ENCODE measurements around the gene SLC1A5.
"Not testable (repeated sequence)": the region's sequence is repeated elsewhere in the genome, so short reads cannot be mapped to it uniquely, and the experiment has no call there.

Gene SLC1A5

GRCh38 chr19:46788262-46788967 lies at the start of gene SLC1A5:
TSS of gene SLC1A5 (minus strand) at chr19:46788594. CDS start at chr19:46787965, 629 bp downstream.
- peak; percentile 100 for DNase-seq

GRCh38 chr19:46838160-46838559 lies 49.8 kb upstream of the SLC1A5 start:
- DNase-seq, result no peak

GRCh38 chr19:46834984-46835383 lies 46.6 kb upstream of the SLC1A5 start:
- no peak for DNase-seq

GRCh38 chr19:46834121-46834520 lies 45.7 kb upstream of the SLC1A5 start:
- DNase-seq, result no peak

GRCh38 chr19:46830864-46831263 lies 42.5 kb upstream of the SLC1A5 start:
- no peak for DNase-seq

GRCh38 chr19:46828484-46828883 lies 40.1 kb upstream of the SLC1A5 start:
- no peak for DNase-seq

GRCh38 chr19:46825731-46826055 lies 37.3 kb upstream of the SLC1A5 start:
- DNase-seq, result no peak

GRCh38 chr19:46824890-46825730 lies 36.7 kb upstream of the SLC1A5 start:
- DNase-seq, result peak; percentile 58

GRCh38 chr19:46823049-46823448 lies 34.7 kb upstream of the SLC1A5 start:
- no peak for DNase-seq

- not testable (repeated sequence) for DNase-seq
These were observed 34.0 kb upstream of the SLC1A5 start for GRCh38 chr19:46822410-46822787.

GRCh38 chr19:46821512-46822409 lies 33.4 kb upstream of the SLC1A5 start:
- DNase-seq, result peak; percentile 74

GRCh38 chr19:46818812-46819211 lies 30.4 kb upstream of the SLC1A5 start:
- peak; percentile 49 for DNase-seq

- DNase-seq, result no peak
These were observed 27.6 kb upstream of the SLC1A5 start for GRCh38 chr19:46815833-46816627.

- no peak for DNase-seq
These were observed 25.5 kb upstream of the SLC1A5 start for GRCh38 chr19:46813839-46814358.

- no peak for DNase-seq
These were observed 24.8 kb upstream of the SLC1A5 start for GRCh38 chr19:46812977-46813838.

GRCh38 chr19:46809534-46810272 lies 21.3 kb upstream of the SLC1A5 start:
- no peak for DNase-seq

- no peak for DNase-seq
These were observed 18.3 kb upstream of the SLC1A5 start for GRCh38 chr19:46806656-46807055.

- not testable (repeated sequence) for DNase-seq
These were observed 16.0 kb upstream of the SLC1A5 start for GRCh38 chr19:46804432-46804831.

- no peak for DNase-seq
These were observed 15.2 kb upstream of the SLC1A5 start for GRCh38 chr19:46803555-46803954.

GRCh38 chr19:46802152-46802551 lies 13.8 kb upstream of the SLC1A5 start:
- no peak for DNase-seq
